Measurements from ENCODE around the gene DIAPH1.

- TF ChIP-seq CTCF (tag by site-specific recombination; IDR thresholded peaks at IDR 0.05) = no peak
- TF ChIP-seq KLF8 (tag by site-specific recombination; IDR thresholded peaks at IDR 0.05) = no peak
- no peak for TF ChIP-seq REST (tag by site-specific recombination; IDR thresholded peaks at IDR 0.05)
- TF ChIP-seq, protein P1, sequence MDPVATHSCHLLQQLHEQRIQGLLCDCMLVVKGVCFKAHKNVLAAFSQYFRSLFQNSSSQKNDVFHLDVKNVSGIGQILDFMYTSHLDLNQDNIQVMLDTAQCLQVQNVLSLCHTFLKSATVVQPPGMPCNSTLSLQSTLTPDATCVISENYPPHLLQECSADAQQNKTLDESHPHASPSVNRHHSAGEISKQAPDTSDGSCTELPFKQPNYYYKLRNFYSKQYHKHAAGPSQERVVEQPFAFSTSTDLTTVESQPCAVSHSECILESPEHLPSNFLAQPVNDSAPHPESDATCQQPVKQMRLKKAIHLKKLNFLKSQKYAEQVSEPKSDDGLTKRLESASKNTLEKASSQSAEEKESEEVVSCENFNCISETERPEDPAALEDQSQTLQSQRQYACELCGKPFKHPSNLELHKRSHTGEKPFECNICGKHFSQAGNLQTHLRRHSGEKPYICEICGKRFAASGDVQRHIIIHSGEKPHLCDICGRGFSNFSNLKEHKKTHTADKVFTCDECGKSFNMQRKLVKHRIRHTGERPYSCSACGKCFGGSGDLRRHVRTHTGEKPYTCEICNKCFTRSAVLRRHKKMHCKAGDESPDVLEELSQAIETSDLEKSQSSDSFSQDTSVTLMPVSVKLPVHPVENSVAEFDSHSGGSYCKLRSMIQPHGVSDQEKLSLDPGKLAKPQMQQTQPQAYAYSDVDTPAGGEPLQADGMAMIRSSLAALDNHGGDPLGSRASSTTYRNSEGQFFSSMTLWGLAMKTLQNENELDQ (tag by site-specific recombination; IDR thresholded peaks at IDR 0.05; ENCODE audit: low read depth) = no peak
Observed at GRCh38 chr5:141570655-141571054, 48.1 kb downstream of the DIAPH1 start.
